Heart right ventricle (tissue), 16 donors: ENCODE results near the gene SOBP. TPM values are rescaled to one million over a fixed set of nuclear protein-coding genes. Genes with fewer than 3 reads are reported as not detected.

Experiments used
- ATAC-seq, 8 donors: fragments of 200-7000 bp; cut with Tn5 transposase; one replicate each; pipeline ENCODE4 v1.9.1; 2020; ENCODE audit warnings: mild to moderate bottlenecking in 8 of 8, moderate library complexity in 8 of 8, moderate number of reproducible peaks in 1 of 8
- DNase-seq, 2 donors: peaks; one replicate each; pipeline ENCODE4 v3.0.0-alpha.2; 2020
- H3K27ac ChIP-seq, 10 donors: fragments of 200-600 bp; sonication (generic) in 2 of 10; one replicate each; pipeline versions ENCODE4 v1.5.0 to v1.8.0; 2020 to 2022; ENCODE audit warnings: mild to moderate bottlenecking in 3 of 10
- H3K27me3 ChIP-seq, 7 donors: fragments of 200-600 bp; one replicate each; pipeline ENCODE4 v1.8.0; 2021 to 2022; ENCODE audit warnings: mild to moderate bottlenecking in 2 of 7
- H3K36me3 ChIP-seq, 9 donors: fragments of 200-600 bp; sonication (generic) in 1 of 9; one replicate each; pipeline versions ENCODE4 v1.5.0 to v1.8.0; 2020 to 2022; ENCODE audit warnings: mild to moderate bottlenecking in 2 of 9
- H3K4me1 ChIP-seq, 9 donors: fragments of 200-600 bp; sonication (generic) in 1 of 9; one replicate each; pipeline versions ENCODE4 v1.5.0 to v1.8.0; 2020 to 2022; ENCODE audit warnings: mild to moderate bottlenecking in 4 of 9
- H3K4me3 ChIP-seq, 10 donors: fragments of 200-600 bp; sonication (generic) in 2 of 10; one replicate each; pipeline versions ENCODE4 v1.5.0 to v1.8.0; 2020 to 2022; ENCODE audit warnings: mild to moderate bottlenecking in 7 of 10, moderate library complexity in 2 of 10
- H3K9me3 ChIP-seq, 11 donors: fragments of 200-600 bp in 10 of 11; sonication (generic) in 2 of 11; one replicate each; pipeline versions ENCODE4 v1.5.0 to v1.8.0; 2013 to 2022; ENCODE audit warnings: mild to moderate bottlenecking in 2 of 11, control low read depth in 1 of 11, moderate library complexity in 1 of 11
- CTCF ChIP-seq, 9 donors: fragments of 200-600 bp; sonication (generic) in 2 of 9; IDR thresholded peaks; one replicate each; pipeline versions ENCODE4 v1.5.0 to v1.8.0; 2021 to 2022; ENCODE audit warnings: antibody characterized with exemption in 9 of 9, mild to moderate bottlenecking in 5 of 9, moderate library complexity in 1 of 9
- WGBS, 2 donors: extraction: QIAGEN DNeasy Blood & Tissue Kit; methylation state at CpG; one replicate each; pipeline ENCODE4 v1.1.7; 2013; ENCODE audit warnings: inconsistent platforms in 1 of 2; 5-methylcytosine and 5-hydroxymethylcytosine counted together
- intact Hi-C, 10 donors: fragments of 100-400 bp; cut with DNase I; formaldehyde crosslinking; loops; one replicate each; pipeline versions ENCODE4 v1.11.1 to v1.14.2; 2022
- polyA plus RNA-seq, 2 donors: library from polyadenylated mRNA; stranded (reverse); fragments of 200-250 nt; gene quantifications; one replicate each; pipeline ENCODE4 v1.2.3, GENCODE V29; 2013
- total RNA-seq, 10 donors: library from RNA; stranded (reverse); fragmentation: NEBNext Ultra II Directional in 3 of 10; extraction: Animal tissue kit (Norgen Biotek cat#: 25700) in 3 of 10; gene quantifications; one replicate each; pipeline versions ENCODE4 v1.2.1 to v1.2.4, GENCODE V29; 2021 to 2023
- donor health status: Arrhythmogenic right ventricular cardiomyopathy.
- donor health status: ischemic (EF 13 %, LVEDD 7.1; RV severe dilation, severe dysfunction).
- donor health status: healthy with polysubstance abuse.
- donor health status: DM: no; HTN: yes; CAD: no.
- donor health status: DM: no; HTN: no; CAD: no.
- donor health status: ischemic (EF 25% LVEDD 6.9; RV normal size, moderate dysfunction).
- donor health status: ischemic (EF 25% LVEDD 5.7; RV mildly dilated, moderate dysfunction).
- donor health status: healthy.
- donor health status: DM: yes; HTN: yes; CAD: no.
- donor health status: Ischemic cardiomyopathy.
- donor health status: ischemic (EF 35%, LVEDD 5.7; RV mildly dilated, moderate dysfunction).
- donor health status: nonischemic (EF 11% LVEDD 7.7; RV severe dilation, severe dysfunction).
- donor health status: DM: yes; HTN: yes; CAD: no.
- donor health status: PGD.
- donor health status: ischemic (EF 29% LVEDD 5.4; RV normal size, mild dysfunction).
- donor health status: nonischemic (EF 23%, LVEDD 6.1; RV moderate dilation, normal function).

The SOBP gene
- total and polyA plus RNA-seq, 12 donors: 5.2 to 25.3 (median 18.2) TPM

GRCh38 chr6:107689951-107690642 lies 200.2 kb downstream of the SOBP start:
- ATAC-seq (peak in 4 of 8 donors; percentile 34 to 72 (median 54)), DNase-seq (no peak)
- Histone ChIP-seq H3K4me3 (peak overlapping the region in 1 of 10 donors; percentile 0), H3K27me3 (peaks cover 0 to 3% (median 0%) of the 10 kb centered on the region in 7 donors), H3K27ac (peak overlapping the region in 7 of 10 donors; percentile 5 to 75 (median 39)), H3K36me3 (no peaks in the 10 kb centered on the region), H3K9me3 (peaks cover 0 to 6% (median 0%) of the 10 kb centered on the region in 11 donors), H3K4me1 (peaks cover 0 to 25% (median 5%) of the 10 kb centered on the region in 9 donors)
- TF ChIP-seq CTCF (IDR thresholded peaks at IDR 0.05): peak in 4 of 9 donors; percentile 6 to 19 (median 6)
- intact Hi-C loops: no loop called here
- 53 to 62% methylated on average over 13 of the region's 13 CpGs for WGBS, 2 donors

GRCh38 chr6:107690643-107691061 lies 200.7 kb downstream of the SOBP start:
- peaks cover 0 to 3% (median 0%) of the 10 kb centered on the region in 7 donors for H3K27me3 ChIP-seq
- DNase-seq (peak in 1 of 2 donors; percentile 24), ATAC-seq (peak in 6 of 8 donors; percentile 53 to 85 (median 73))
- H3K4me3 ChIP-seq: peak overlapping the region in 1 of 10 donors; percentile 0
- H3K4me1 ChIP-seq: peaks cover 0 to 25% (median 5%) of the 10 kb centered on the region in 9 donors
- no peaks in the 10 kb centered on the region for H3K36me3 ChIP-seq
- TF ChIP-seq CTCF (IDR thresholded peaks at IDR 0.05): no peak
- H3K27ac ChIP-seq: peak overlapping the region in 6 of 10 donors; percentile 5 to 75 (median 50)
- intact Hi-C loops: no loop called here
- peaks cover 0 to 6% (median 0%) of the 10 kb centered on the region in 11 donors for H3K9me3 ChIP-seq
- 43 to 45% methylated on average over 6 of the region's 6 CpGs for WGBS, 2 donors

- ATAC-seq (peak in 5 of 8 donors; percentile 26 to 61 (median 52)), DNase-seq (peak in 1 of 2 donors; percentile 33)
- H3K4me1 ChIP-seq: peaks cover 0 to 25% (median 5%) of the 10 kb centered on the region in 9 donors
- H3K9me3 ChIP-seq: peaks cover 0 to 6% (median 0%) of the 10 kb centered on the region in 11 donors
- intact Hi-C loops: no loop called here
- no peaks in the 10 kb centered on the region for H3K36me3 ChIP-seq
- 44 to 45% methylated on average over 12 of the region's 12 CpGs for WGBS, 2 donors
- TF ChIP-seq CTCF (IDR thresholded peaks at IDR 0.05): no peak
- H3K27me3 ChIP-seq: peaks cover 0 to 3% (median 0%) of the 10 kb centered on the region in 7 donors
- H3K4me3 ChIP-seq: peak overlapping the region in 1 of 10 donors; percentile 0
- H3K27ac ChIP-seq: peak overlapping the region in 3 of 10 donors; percentile 13 to 66 (median 28)
Observed at GRCh38 chr6:107691062-107691751, 201.3 kb downstream of the SOBP start.

- Histone ChIP-seq H3K4me1 (peaks cover 0 to 25% (median 5%) of the 10 kb centered on the region in 9 donors), H3K27me3 (peaks cover 0 to 3% (median 0%) of the 10 kb centered on the region in 7 donors), H3K9me3 (peaks cover 0 to 6% (median 0%) of the 10 kb centered on the region in 11 donors), H3K36me3 (no peaks in the 10 kb centered on the region), H3K4me3 (no peak overlapping the region), H3K27ac (peak overlapping the region in 1 of 10 donors; percentile 66)
- DNase-seq (no peak), ATAC-seq (no peak)
- intact Hi-C loops: no loop called here
- no peak for TF ChIP-seq CTCF (IDR thresholded peaks at IDR 0.05)
- 84 to 85% methylated on average over 3 of the region's 3 CpGs for WGBS, 2 donors
Observed at GRCh38 chr6:107692351-107692750, 202.4 kb downstream of the SOBP start.
